Osteocyte (in vitro differentiated cells): ENCODE results near the gene AFAP1. TPM values are rescaled to one million over a fixed set of nuclear protein-coding genes. Genes with fewer than 3 reads are reported as not detected.
"Not testable (repeated sequence)": the region's sequence is repeated elsewhere in the genome, so short reads cannot be mapped to it uniquely, and the experiment has no call there.

Experiments used
- DNase-seq: peaks from one replicate; pipeline ENCODE4 v3.0.0; 2021; ENCODE audit warnings: mixed read lengths; ENCODE audit not compliant: unreplicated experiment; ENCODE audit errors: extremely low spot score
- H3K27ac Mint-ChIP-seq: one replicate; pipeline ENCODE4 v1.8.0; 2021; ENCODE audit warnings: mild to moderate bottlenecking, mixed read lengths; ENCODE audit not compliant: unreplicated experiment
- H3K27me3 Mint-ChIP-seq: one replicate; pipeline ENCODE4 v1.8.0; 2021; ENCODE audit warnings: mixed read lengths; ENCODE audit not compliant: unreplicated experiment
- H3K36me3 Mint-ChIP-seq: one replicate; pipeline ENCODE4 v1.8.0; 2021; ENCODE audit warnings: mixed read lengths; ENCODE audit not compliant: unreplicated experiment
- H3K4me1 Mint-ChIP-seq: one replicate; pipeline ENCODE4 v1.8.0; 2021; ENCODE audit warnings: mixed read lengths; ENCODE audit not compliant: unreplicated experiment
- H3K4me3 Mint-ChIP-seq: one replicate; pipeline ENCODE4 v1.8.0; 2021; ENCODE audit warnings: mild to moderate bottlenecking, moderate library complexity, mixed read lengths; ENCODE audit not compliant: unreplicated experiment
- H3K9me3 Mint-ChIP-seq: one replicate; pipeline ENCODE4 v1.8.0; 2021; ENCODE audit warnings: mixed read lengths; ENCODE audit not compliant: unreplicated experiment
- total RNA-seq: library from RNA; stranded (reverse); gene quantifications from 2 replicates; pipeline ENCODE4 v1.2.1, GENCODE V29; 2021
- TF ChIP-seq, protein P1 (sequence below): fragments of 200-600 bp; sonication (generic); IDR thresholded peaks from 2 replicates; pipeline ENCODE4 v1.5.0; 2021; ENCODE audit warnings: antibody characterized with exemption, mild to moderate bottlenecking, moderate library complexity

The AFAP1 gene
- total RNA-seq, 1 donor from 2014 or later, result 66.9 TPM

DNA sequence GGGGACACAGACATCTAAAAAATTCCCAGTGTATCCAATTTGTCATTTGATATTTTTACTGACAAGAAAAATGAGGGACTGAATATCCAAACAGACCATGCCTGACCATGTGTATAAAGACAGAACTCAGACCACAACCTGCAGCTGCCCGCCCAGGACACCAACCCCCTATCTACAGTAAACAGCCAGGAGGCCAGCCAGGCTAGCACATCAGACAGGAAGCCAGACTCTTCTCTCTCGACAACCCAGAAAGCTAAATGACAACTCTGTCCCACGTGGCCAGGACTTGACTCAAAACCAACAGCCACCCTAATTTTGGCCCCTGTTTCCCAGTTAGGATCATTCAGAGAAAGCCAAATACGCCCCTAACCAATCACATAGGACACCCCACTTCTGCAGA lies 15.1 kb downstream of the AFAP1 start:
- H3K4me3 Mint-ChIP-seq, result no peak overlapping the region
- DNase-seq, result no peak
- H3K9me3 Mint-ChIP-seq, result no peaks in the 10 kb centered on the region
- TF ChIP-seq, protein P1, sequence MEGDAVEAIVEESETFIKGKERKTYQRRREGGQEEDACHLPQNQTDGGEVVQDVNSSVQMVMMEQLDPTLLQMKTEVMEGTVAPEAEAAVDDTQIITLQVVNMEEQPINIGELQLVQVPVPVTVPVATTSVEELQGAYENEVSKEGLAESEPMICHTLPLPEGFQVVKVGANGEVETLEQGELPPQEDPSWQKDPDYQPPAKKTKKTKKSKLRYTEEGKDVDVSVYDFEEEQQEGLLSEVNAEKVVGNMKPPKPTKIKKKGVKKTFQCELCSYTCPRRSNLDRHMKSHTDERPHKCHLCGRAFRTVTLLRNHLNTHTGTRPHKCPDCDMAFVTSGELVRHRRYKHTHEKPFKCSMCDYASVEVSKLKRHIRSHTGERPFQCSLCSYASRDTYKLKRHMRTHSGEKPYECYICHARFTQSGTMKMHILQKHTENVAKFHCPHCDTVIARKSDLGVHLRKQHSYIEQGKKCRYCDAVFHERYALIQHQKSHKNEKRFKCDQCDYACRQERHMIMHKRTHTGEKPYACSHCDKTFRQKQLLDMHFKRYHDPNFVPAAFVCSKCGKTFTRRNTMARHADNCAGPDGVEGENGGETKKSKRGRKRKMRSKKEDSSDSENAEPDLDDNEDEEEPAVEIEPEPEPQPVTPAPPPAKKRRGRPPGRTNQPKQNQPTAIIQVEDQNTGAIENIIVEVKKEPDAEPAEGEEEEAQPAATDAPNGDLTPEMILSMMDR, result no peak
- H3K27me3 Mint-ChIP-seq, result no peaks in the 10 kb centered on the region
- peak overlapping the region; percentile 75 for H3K27ac Mint-ChIP-seq
- H3K36me3 Mint-ChIP-seq, result no peaks in the 10 kb centered on the region
- peaks cover 36% of the 10 kb centered on the region for H3K4me1 Mint-ChIP-seq

DNA sequence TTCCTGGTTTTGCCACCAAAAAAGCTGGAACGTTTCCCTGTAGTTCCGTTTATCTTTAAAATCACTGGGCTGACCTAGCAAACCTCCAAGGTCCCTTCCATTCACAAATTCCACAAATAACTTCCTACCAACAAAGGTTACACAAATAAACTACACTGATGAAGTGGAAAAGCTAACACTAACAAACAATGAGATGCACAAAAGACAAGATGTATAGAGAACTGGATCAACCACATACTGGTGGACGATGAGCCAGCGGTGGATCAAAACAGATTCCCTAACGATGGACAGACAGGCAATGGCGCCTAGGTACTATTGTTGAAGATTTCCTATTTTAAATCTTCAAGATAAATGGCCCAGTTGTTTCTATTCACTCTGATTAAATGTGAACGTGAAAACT lies 15.5 kb downstream of the AFAP1 start:
- no peak overlapping the region for H3K4me3 Mint-ChIP-seq
- peaks cover 32% of the 10 kb centered on the region for H3K4me1 Mint-ChIP-seq
- no peaks in the 10 kb centered on the region for H3K9me3 Mint-ChIP-seq
- DNase-seq, result no peak
- H3K27ac Mint-ChIP-seq, result peak overlapping the region; percentile 75
- H3K36me3 Mint-ChIP-seq, result no peaks in the 10 kb centered on the region
- TF ChIP-seq, protein P1, result no peak
- no peaks in the 10 kb centered on the region for H3K27me3 Mint-ChIP-seq

DNA sequence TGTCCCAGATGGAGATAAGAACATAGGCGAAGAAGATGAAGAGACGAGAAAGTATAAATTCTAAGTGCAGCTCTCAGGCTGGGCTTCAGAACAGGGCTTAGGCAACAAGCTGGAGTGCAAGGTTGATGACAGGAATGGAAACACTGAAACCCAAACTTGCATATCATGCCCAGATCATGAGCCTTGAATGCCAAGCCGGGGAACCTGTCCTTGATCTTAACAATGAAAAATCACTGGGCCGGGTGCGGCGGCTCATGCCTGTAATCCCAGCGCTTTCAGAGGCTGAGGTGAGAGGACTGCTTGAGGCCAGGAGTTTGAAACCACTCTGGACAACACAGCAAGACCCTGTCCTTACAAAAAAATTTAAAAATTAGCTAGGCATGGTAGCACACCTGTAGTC lies 17.2 kb downstream of the AFAP1 start:
- H3K9me3 Mint-ChIP-seq, result no peaks in the 10 kb centered on the region
- H3K27me3 Mint-ChIP-seq, result no peaks in the 10 kb centered on the region
- peaks cover 32% of the 10 kb centered on the region for H3K4me1 Mint-ChIP-seq
- no peak overlapping the region for H3K4me3 Mint-ChIP-seq
- no peaks in the 10 kb centered on the region for H3K36me3 Mint-ChIP-seq
- H3K27ac Mint-ChIP-seq, result no peak overlapping the region
- TF ChIP-seq, protein P1, result no peak
- DNase-seq, result no peak

DNA sequence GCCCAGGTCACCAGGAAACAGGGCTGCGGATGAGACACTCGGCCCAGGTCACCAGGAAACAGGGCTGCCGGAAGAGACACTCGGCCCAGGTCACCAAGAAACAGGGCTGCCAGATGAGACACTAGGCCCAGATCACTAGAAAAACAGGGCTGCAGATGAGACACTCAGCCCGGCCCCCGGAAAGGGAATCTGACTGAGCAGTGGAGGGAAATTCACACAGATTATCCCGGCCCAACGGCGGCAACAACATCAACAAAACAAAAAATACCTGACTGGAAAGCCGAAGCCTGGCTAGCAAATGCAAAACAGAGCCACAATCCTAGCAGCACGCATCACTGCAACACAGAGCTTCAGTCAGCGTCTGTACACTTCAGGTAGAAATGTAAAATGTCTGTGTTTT lies 20.7 kb downstream of the AFAP1 start:
- TF ChIP-seq, protein P1, result no peak
- Mint-ChIP-seq H3K27ac (no peak overlapping the region), H3K4me3 (no peak overlapping the region), H3K9me3 (no peaks in the 10 kb centered on the region), H3K4me1 (peaks cover 35% of the 10 kb centered on the region), H3K36me3 (no peaks in the 10 kb centered on the region), H3K27me3 (no peaks in the 10 kb centered on the region)
- DNase-seq, result no peak

DNA sequence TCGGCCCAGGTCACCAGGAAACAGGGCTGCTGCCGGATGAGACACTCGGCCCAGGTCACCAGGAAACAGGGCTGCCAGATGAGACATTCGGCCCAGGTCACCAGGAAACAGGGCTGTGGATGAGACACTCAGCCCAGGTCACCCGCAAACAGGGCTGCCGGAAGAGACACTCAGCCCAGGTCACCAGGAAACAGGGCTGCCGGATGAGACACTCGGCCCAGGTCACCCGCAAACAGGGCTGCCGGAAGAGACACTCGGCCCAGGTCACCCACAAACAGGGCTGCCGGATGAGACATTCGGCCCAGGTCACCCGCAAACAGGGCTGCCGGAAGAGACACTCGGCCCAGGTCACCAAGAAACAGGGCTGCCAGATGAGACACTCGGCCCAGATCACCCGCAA lies 21.5 kb downstream of the AFAP1 start:
- H3K9me3 Mint-ChIP-seq, H3K27ac Mint-ChIP-seq, H3K36me3 Mint-ChIP-seq, DNase-seq, H3K4me3 Mint-ChIP-seq, H3K27me3 Mint-ChIP-seq: not testable (repeated sequence)
- peaks cover 32% of the 10 kb centered on the region for H3K4me1 Mint-ChIP-seq

DNA sequence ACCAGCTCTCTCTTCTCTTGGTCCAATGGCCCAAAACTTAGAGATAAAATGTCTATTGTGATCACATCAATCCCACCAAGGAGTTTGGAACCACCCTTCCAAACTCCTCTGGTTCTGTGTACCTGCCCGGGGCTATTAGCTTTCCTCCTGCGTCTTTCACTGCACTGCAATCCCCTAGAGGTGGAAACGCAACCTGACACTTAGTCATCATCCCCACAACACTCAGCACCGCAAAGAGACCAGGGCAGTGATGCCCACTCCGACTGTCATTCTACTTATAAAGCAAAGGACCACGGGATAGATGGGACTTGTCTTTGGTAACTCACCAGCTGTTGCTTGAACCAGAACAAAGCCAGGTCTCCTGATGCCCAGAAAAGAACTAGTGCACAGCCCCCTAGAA lies 22.0 kb downstream of the AFAP1 start:
- Mint-ChIP-seq H3K27ac (no peak overlapping the region), H3K4me3 (no peak overlapping the region), H3K4me1 (peaks cover 33% of the 10 kb centered on the region), H3K27me3 (no peaks in the 10 kb centered on the region), H3K36me3 (no peaks in the 10 kb centered on the region), H3K9me3 (no peaks in the 10 kb centered on the region)
- no peak for DNase-seq
- TF ChIP-seq, protein P1, result no peak
